GM18861 (cell line): Measurements from ENCODE around the gene C11orf65.

Experiments
- ATAC-seq: cut with Tn5 transposase; IDR thresholded peaks from one replicate; pipeline ENCODE4 v1.9.1; 2021; ENCODE audit not compliant: unreplicated experiment

C11orf65 gene, protein sequence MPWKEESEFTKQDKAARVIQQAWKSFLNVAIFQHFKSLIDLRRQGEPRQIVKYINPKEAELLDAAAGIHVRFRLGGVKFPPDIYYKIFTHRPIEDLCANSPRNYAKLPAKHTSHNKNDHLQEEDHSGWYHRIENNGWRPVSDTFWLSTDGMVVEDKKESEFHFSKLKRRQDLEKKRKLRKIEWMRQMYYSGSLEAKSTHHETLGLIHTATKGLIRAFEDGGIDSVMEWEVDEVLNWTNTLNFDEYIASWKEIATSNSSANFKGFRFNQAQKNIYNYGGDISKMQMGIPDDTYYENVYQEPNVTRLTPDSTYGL

DNA sequence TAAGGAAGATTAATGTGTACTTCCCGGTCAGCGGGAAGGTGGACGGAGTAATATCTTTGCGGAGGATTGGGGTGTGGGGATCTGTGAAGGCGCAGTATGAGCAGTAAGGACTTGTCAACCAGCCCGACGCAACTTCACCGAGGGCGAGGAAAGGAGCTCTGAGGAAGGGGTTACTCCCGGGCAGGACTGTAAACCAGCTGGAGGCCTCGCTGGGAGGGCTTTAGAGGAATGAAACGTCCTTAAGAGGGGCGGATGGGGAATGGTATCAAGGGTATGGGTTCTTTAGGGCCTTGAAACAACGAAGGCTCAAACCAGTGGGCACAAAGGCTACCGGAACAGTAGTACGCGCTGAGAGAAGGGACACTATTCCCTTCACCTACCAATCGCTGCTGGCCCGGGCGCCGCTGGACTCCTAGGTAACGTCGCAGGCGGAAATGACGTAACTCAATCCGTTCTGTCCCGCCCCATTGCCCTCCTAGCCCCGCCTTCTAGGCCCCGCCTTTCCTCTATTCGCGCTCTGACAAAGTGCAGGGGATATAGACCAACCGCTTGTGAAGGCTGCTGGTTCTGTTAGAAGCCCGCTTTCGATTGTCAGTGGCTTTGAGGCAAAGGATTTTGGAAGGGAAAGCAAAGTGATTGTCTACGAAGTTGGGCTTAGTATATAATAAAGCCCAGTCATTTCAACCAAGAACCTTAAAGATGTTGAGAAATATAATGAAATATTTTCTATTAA lies at the start of gene C11orf65:
Gene C11orf65 (minus strand): TSS at position 439 of the 733 bp plus-strand sequence. CDS start 5,970 bp downstream, outside the sequence.
- ATAC-seq: peak; percentile 98

- ATAC-seq: no peak
These were observed 48.8 kb upstream of the C11orf65 start for GRCh38 chr11:108516125-108516524.

GRCh38 chr11:108512708-108513107 lies 45.4 kb upstream of the C11orf65 start:
- no peak for ATAC-seq

GRCh38 chr11:108511851-108512474 lies 44.6 kb upstream of the C11orf65 start:
- no peak for ATAC-seq

GRCh38 chr11:108508653-108509593 lies 41.6 kb upstream of the C11orf65 start:
- ATAC-seq: no peak

DNA sequence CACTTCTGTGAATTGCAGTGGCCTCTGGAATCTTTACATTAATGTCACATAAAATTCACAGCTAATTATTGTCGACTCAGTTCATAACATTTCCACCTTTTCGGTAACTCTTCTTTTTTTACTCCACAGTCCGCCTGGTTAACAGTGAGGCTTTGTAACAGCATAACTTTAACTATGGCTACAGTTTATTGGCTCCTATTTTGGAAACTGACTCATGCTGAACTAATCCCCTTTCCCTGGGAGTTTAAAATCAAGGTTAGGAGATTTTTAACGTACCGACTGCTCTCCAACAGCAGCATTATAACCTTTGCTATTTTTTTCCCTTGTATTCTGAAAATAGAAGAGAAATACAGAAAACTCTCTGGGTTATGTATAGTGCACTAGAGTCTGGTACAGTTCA lies 34.1 kb upstream of the C11orf65 start:
- no peak for ATAC-seq

DNA sequence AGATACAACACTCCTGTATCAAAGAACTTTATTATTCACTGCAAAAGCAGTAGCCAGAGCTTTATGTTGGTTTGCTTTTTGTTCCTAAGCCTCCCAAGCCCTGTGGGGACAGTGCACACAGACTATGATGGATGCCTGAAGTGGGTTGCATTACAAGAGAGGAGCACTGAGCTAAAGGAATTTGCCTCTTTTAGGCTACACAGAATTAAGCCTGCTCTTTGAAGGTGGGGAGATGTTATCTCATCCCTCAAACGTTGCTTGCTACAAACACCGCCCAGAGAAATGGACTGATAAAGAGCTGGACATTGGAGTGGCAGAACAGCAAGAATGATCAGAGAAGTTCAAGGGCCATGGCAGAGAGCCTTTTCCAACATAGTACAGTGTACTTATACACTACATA lies 33.4 kb upstream of the C11orf65 start:
- ATAC-seq: no peak

DNA sequence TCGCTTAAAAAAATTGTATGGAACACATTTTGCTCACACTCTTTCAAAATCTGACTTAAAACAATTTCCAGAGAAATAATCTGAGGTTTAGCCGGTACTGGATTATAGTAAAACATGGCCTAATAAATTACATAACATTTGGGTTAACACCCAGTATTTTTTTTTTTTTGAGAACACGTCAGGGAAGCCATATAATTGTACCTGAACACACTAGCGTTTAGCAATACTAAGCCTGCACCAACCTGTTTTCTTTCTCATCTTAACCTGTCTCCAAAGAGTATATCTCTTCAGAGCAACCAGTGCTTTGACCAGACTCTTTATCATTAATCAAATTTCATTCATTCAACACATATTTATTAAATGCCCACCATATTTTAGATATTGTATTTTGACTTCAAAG lies 32.8 kb upstream of the C11orf65 start:
- no peak for ATAC-seq

DNA sequence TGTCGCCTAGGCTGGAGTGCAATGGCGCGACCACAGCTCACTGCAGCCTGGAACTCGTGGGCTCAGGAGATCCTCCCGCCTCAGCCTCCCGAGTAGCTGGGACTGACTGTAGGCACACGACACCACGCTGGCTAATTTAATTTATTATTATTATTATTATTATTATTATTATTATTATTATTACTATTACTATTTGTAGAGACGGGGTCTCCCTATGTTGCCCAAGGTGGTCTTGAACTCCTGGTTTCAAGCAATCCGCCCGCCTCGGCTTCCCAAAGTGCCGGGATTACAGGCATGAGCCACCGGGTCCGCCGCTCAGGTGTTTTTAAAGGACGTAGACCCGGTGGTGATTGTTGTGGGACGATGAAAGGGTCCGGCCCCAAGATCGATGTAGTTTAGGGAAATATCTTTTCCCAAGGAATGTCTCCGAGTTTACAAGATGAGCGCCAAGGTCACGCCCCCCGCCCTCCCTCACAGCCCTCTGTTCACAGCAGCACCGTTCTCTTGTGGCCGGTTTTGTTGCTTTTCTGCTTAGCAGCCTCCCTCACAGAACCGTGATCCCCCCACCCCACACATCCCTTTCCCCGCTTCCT lies 31.6 kb upstream of the C11orf65 start:
- no peak for ATAC-seq

- ATAC-seq: peak; percentile 43
These were observed 30.9 kb upstream of the C11orf65 start, which contains the start of gene POGLUT3 for GRCh38 chr11:108498046-108498815. POGLUT3 (minus strand) TSS chr11:108498384; CDS start chr11:108498366, 18 bp downstream.

DNA sequence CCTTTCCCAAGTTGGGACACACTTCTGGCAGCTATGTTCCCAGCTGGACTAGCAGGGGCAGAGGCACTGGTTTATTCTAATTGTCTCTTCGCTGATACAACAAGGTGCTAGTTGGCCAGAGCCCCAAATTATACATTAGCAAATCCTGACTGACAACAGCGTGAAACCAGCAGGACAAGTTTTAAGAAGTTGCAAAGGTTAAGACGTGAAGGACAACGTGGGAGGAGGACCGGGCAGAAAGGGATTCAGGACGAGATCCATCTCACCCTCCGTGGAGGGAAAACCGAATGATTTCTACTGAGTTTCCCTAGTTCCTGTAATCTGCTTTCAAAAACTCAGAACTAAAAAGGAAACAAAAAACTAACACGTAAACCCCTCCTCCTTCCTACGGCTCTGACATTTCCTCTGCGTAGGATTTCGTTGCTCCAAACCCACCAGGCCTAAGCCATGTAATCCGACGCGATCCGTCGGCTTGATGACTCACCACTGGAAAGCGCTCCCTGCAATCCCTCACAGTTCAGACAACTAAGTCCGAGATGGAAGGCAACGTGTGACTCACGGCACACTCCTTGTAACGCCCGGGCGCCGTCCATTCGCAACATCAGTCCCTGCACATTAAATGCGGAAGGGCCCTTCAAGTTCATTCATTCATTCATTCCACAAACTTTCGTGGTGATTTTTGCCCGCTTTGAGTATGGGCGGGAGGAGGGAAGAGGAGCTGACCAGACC lies 30.2 kb upstream of the C11orf65 start:
- ATAC-seq: peak; percentile 44

DNA sequence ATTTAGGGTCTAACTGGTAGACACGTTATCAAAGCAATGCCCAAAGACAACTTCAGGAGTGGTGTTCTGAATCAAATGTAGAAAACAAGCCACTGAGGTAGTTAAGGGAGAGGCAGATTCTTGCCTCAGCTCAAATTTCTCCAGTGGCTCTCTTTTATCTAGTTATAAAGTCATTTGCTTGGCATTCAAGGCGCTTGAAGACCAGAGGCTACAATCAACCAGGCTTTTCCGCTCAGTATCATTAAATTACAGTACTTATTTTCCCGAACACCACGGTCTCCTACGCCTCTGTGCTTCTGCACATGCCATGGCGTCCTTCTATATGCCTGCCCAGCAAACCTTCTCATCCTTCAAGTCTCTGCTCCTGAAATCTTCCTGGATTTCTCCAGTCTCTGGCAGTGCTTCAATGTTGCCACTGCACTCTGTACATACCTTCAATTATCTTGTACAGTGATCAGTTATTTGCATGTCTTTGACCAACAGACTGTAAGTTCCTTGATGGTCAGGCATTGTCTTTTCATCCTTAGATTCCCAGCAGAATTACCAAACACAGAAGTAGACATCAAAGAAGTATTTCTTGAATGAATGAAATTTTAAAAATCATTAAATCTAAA lies 29.4 kb upstream of the C11orf65 start:
- ATAC-seq: no peak

GRCh38 chr11:108495326-108495725 lies 28.0 kb upstream of the C11orf65 start:
- ATAC-seq: no peak

GRCh38 chr11:108494182-108494581 lies 26.9 kb upstream of the C11orf65 start:
- no peak for ATAC-seq

DNA sequence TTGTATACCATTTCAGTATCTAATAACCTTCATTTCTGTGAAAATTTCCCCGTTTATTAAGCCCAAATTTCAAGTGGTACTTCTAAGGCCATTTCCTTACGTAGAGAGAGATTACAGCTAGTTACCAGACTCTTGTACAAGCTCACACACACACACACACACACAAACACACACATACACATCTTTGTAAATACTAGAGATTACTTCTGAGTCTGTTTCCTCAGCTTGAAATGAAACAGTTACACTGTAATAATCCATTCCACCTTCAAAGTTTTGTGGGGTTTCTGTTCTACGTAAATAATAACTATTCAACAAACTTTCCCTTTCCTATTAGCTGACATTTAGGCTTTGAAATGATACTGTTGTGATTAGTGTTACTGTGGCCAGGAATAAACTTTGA lies 24.6 kb upstream of the C11orf65 start:
- ATAC-seq: no peak

DNA sequence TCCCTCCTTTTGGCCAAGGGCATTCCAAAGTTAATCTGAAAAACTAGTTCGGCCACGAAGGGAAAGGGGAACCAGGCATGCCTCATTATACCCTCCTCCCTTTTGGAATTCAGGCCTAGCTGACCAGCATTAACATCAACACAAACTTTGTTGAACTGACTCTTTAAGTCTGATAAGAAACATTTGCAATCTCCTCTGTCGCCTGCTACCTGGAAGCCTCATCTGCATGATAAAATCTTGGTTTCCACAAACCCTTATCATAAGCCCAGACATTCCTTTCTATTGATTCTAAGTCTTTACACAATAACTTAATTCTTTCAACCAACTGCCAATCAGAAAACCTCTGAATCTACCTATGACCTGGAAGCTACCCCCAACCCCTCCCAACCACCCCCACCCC lies 19.5 kb upstream of the C11orf65 start:
- ATAC-seq: no peak

DNA sequence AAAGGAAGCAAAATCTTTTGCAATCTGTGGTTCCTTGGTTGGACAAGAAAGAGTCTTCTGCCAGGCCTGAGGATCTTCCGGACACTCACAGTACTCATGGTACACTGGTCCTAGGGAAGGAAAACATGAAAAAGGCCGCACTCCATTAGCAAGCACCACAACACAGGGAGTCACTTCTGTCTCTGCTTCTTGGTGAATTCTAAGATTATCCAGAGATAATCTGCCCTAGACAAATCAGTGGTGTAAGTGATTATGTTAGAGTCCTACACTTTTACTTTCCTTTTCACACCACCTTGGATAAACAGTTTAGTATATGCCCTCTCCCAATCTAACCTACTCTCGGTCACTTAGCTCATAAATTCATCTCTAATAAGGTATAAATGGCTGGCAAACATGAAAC lies 19.0 kb upstream of the C11orf65 start:
- no peak for ATAC-seq

DNA sequence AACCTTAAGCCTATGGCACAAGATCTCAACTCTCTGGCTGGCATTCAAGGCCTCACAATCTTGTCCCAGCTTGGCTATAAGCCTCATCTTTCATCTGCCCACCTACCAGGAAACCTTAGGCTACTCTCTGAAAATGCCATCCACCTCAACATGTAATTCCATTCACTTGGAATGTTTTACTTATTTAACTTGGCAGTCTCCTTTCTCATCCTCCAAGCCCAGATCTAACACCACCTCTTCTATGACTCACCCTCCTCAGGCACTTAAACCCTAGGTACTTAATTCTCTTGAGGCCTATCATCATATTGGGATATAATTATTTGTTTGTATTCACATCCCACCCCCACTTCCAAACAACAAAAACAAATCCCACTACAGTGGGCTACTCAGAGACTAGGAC lies 15.8 kb upstream of the C11orf65 start:
- no peak for ATAC-seq
